SIG-M5 (cell line): ENCODE results near the gene FSTL4.

Source experiments
- DNase-seq: peaks from one replicate; lab custom pipeline; 2025; lab: John Stamatoyannopoulos, UW

The FSTL4 gene

DNA sequence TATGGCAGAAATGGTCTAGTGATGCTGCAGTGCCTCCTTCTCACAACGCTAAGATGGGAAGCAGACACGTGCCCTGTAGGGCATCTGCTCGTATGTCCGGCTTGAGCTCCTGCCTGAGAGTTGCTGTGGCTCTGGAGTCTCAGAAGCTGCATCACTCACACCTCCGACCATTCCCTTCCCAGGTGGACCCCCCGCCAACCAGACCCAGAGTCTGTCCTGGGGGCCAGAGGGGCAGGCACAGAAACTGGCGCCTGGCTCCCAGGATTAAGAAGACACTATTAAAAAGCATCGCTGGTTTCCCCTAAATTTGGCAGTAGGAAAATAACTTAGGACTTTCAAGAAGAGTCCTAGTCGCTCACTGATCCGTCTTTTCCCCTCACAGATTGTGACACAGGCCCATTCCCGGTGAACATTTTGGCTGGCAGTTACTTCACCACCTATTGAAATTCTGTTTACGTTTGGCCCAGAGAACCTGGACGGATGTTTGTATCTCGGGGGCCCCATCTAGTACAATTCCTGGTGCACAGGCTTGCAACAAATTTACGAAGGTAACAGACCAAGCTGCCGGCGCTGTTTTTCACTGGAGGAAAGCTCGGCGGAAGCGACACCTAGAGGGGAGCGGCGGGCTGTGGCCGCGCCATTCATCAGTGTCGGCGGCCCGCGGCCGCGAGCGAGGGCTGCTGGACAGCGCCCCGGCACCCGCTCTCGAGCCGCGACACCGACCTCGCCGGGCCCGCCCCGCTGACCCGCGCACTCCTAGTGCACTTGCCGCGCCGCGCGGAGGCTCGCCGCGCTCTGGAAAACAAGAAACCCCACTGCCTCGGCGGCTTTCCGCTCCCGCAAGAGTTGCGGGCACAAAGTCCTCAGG is 1.6 kb downstream of the FSTL4 start:
- DNase-seq, result no peak

DNA sequence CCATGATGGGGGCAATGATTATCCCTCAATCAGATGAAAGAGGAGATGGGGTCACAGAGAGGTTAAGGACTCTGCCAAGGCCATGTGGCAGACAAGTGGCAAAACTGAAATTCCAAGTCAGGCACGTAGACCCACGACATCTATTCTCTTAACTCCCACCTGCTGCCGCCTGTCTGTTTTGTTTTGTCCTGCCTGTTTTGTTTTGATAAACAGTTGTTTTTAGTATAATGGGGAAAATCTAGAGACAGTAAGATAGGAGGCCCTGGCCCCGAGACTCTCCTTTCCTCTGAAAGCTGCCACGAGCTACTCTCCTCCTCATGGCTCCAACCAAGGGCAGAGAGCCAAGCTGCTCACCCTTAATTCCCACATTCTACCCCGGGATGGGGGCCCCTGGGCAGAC is 4.9 kb downstream of the FSTL4 start:
- DNase-seq, result no peak

DNA sequence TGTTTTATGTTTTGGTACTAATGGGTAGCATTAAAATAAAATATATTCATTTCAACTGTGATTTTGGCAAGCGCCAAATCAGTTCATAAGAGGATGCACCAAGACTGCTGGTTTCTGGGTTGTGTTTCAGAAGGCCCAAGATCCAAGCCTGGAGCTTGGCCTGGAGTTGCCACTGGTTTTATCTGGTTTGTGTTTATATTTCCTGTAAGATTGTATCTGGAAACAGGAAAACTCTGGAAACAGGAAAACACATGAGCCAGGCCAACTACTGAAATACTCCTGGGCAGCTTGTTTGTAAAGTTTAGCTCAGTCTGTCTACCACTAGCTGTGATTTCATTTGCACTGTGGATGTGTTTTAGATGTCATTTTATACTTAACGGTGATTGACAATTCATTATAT is 5.5 kb downstream of the FSTL4 start:
- no peak for DNase-seq

DNA sequence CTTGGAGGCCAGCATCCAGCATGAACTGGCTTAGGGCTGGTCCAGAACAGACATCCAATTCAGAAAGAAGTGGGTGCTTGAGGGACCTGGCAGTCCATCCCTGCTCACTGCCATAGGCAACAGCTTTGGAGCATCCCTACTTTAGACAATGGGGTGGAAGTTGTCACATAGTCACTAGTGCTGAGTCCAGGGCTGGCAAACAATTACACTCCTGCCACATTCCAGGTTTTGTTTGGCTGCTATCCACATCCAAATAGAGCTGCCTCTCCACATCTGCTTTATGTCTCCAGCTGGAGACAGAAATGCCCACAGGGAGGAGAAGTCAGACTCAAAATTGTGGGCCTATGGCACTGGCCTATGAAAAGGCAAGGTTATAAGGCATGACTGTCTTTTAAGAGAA is 7.0 kb downstream of the FSTL4 start:
- DNase-seq, result no peak

DNA sequence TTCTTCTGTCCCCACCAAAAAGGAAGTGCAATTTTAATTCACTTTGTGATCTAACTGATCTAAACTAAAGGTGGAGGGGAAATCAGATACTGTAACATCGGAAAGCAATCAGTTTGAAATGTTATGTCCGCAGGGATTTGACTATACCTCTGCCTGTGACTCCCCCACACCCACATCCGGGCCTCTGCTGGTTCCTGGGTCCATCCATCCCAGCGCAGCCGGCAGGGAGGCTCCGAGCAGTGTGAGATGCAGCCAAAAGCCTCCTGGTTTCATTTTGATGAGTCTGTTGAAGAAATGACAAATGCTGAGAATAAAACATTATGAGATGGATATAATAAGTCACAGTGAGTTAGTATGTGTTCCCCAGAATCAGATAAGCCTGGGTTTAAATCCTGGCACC is 8.6 kb downstream of the FSTL4 start:
- DNase-seq, result no peak

DNA sequence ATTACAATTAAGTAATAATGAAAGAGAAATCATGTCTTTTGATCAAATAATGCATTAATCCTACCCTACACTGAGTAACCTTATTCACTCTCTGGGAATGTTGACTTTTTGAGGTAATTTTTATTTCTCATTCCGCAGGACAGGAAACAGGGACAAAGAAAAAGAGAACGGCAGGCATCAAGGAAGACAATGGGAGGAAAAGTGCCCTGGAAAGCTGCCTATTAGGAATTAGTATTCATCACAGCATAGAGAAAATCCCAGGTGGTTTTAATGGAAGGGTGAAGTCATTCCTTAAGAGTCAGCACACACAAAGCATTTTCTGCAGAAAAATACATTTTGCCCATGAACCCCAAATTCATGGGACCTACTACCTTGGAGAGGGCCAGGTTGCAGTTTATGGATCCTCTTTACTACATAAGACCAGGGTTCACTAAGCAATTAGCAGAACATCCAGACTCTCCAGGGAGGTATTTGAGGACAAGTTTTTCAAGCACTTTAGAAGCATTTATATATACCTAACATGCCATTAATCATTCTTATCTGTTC is 9.4 kb downstream of the FSTL4 start:
- no peak for DNase-seq

DNA sequence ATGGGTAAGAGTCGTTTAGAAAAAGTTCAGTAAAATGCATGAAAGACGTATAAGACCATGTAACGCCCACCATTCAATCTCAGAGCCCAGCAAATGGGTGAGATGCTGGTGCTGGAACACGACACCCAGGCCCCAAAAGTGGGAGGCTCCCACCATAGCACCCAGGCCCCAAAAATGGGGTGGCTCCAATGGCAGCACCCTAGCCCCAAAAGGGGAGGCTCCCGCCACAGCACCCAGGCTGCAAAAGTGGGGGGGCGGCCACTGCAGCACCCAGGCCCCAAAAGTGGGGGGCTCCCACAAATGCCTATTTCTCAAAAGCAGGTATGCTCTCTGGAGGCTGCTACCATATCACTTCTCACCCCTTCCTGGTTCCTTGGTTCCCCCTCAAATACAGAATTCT is 12.7 kb downstream of the FSTL4 start:
- no peak for DNase-seq

DNA sequence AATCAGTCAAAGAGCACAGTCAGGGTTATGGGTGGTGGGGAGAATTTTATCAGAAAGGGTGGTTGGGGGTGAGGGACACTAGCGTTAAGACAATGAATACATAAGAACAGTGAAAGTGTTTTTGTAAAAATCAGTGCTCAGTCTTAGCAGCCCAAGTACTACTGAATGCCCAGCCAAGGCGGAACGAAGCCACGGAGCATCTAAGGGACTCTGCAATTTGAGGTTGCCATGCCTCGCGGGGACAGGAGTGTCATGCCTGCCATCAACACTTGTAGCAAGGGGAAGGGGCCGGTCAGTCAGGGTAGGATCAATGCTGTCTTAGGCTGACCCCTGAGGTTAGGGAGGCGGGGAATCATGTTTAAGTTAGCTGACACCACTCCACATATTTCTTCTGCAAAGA is 13.3 kb downstream of the FSTL4 start:
- DNase-seq, result no peak

DNA sequence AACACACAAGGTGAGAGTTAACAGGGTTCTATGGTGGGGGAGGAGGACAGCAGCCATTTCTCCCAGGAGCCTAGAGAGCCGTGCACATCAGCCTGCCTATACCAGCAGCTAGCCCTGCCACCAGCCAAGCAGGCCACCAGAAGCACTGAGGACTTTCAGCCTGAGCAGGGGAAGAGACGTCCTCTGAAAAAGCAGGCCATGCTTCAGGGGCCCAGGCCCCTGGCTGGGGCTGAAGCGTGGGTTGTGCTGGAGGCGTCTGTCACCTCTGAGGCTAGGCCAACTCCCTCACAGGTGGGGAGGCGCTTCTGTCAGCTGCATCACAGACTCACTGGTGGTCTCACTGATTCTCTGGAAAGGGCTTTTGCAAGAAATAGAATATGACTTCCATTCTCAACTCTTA is 16.3 kb downstream of the FSTL4 start:
- DNase-seq, result no peak

DNA sequence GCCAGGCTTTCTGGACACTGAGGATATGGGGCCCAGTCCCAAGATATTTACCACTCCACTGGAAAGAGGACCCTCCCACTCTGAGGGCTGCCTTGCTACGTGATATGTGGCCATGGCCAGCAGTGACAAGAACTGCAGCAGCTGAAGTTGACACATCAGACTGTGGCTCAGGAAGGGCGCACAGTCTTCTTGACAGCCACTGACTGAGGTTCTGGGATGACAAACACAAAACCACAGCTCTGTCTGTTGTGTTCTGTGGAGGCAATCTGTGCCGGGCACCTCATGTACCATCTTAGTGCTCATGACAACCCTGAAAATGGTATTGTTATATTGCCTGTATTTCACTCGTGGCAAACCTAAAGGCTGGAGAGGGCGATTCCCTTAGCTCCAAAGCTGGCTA is 16.9 kb downstream of the FSTL4 start:
- no peak for DNase-seq

DNA sequence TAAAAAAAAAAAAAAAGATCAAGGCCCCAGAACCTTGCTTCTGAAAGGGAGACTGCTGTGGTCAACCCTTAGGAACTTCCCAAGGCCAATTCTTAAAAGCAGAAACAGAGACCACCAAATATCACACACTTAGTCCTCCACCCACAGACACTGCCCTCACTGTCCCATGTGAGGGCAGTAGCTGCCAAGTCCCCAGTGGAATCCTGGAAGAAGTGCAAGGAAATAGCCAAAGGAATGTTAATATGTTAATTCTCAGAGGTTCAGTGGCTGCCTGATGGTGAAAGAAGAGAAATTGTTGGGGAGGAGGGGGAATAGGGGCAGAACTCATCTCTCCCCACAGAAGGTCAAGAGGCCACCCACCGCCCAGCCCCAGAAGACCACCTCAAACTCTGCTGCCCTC is 23.1 kb downstream of the FSTL4 start:
- DNase-seq, result no peak

DNA sequence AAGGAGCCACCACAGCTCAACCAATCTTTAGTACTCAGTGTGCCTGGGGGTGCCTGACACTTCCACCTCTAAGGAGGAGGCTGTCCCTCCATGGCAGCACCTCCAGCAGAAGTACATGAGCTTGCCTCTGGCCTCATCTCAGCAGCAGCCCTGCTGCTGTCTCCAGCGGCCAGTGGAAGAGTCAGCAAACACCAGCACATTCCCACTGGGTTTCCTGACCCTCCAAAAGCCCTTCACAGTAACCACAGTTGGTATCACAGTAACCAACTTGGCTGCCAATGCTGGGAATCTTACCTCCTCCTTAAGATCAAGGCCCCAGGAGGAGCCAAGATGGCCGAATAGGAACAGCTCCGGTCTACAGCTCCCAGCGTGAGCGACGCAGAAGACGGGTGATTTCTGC is 29.4 kb downstream of the FSTL4 start:
- DNase-seq, result no peak

DNA sequence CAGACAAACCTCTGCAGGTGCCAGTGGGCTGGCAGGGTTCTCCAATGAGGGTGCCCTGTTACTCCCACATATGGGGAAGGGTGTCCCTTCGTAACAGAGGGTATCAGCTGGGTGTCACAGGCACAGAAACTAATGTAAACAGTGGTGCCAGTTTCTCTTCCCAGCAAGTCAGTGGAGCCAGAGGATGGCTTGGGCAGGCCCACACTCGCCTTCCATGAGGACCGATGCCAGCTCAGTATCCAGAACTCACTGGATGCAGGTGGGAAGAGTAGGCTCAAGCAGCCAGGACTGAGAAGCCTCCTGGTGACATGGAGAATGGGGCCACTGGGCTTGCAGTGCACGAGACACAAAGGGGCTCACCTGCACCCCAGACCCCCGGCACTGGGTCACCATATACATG is 30.4 kb downstream of the FSTL4 start:
- DNase-seq, result no peak

DNA sequence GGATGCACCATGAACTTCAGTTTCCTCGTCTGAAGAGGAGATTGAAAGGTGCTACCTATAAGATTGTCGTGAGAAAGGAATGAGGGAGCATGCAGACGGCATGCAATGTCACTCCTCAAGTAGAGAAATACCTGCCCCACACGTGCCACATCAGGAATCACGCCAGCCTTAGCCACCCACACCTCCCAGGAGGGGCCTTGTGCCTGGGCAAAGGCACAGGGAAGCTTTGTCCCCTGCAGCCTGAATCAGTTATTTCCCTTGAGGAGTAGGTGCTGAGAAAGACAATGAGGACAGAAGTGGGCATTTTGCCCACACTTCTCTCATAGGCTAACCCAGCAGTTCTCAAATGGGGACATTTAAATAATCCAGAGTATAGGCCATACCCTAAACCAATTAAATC is 31.0 kb downstream of the FSTL4 start:
- no peak for DNase-seq

DNA sequence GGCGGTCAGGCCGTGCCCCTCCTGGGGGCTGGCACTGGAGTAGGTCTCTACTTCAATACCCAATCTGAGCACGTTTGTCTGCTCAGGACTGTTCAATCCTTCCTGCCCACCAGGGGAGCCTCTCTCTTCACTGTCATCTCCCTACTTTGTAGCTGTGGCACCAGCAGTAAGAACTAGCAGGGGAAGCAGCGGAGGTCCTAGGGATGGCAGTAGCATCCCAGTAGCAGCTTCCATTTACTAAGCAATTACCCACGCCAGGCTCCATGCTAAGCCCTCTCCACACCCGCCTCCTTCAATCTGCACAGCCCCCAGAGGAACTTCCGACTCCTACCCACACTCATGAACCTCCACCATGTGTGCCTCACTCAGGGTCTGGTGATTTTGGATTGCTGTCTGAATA is 31.7 kb downstream of the FSTL4 start:
- no peak for DNase-seq

DNA sequence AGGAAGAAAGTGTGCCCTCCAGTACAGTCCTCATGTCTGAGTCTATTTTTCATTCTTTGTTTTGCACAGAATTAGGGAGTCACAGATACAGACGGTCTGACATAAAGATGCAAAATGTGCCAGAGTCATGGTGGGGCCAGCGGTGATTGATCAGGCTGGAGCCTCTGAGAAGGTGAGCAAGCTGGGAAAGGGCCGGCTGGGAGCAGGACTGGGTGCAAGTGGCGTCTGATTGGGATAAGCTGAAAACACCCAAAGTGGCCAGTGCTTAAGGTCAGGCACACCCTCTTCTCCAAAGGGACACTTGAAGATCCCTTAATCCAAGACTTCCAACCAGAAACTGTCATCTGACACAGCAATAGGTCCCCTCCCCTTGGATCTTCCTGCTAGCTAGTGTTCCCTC is 32.6 kb downstream of the FSTL4 start:
- no peak for DNase-seq

DNA sequence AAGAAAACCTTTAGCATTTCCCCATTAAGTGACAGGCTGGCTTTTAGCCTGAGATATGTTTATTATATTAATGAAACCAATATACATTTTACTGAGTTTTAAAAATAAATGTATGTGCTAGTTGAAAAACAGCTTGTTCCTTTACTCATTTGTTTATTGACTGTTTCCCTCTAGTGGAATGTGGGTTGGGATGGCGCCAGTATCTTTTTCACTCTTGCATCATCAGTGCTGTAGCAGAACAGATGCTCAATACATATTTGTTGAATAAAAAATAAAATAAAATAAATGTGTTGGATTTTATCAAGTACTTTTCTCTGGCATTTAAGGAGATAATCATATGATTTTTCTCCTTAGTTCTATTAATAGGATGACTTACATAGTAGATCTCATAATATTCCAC is 43.0 kb downstream of the FSTL4 start:
- DNase-seq, result no peak

DNA sequence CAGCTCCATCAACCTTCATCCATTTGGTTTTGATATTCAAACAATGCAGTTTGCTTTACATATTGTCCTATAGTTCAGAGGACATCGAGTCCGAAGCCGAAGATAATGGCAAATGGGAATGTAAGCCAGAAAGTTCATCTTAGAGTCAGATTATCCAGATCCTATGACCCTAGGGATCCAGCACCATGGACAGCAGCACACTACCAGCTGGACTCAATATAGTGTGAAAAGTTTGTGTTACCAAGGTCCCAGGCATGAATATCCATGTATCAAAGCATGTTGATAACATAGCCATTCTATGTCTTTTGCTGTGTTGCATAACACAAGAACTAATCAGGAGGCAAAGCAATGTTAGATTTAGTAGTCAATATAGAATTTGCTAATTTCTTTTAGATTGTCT is 46.3 kb downstream of the FSTL4 start:
- DNase-seq, result no peak

DNA sequence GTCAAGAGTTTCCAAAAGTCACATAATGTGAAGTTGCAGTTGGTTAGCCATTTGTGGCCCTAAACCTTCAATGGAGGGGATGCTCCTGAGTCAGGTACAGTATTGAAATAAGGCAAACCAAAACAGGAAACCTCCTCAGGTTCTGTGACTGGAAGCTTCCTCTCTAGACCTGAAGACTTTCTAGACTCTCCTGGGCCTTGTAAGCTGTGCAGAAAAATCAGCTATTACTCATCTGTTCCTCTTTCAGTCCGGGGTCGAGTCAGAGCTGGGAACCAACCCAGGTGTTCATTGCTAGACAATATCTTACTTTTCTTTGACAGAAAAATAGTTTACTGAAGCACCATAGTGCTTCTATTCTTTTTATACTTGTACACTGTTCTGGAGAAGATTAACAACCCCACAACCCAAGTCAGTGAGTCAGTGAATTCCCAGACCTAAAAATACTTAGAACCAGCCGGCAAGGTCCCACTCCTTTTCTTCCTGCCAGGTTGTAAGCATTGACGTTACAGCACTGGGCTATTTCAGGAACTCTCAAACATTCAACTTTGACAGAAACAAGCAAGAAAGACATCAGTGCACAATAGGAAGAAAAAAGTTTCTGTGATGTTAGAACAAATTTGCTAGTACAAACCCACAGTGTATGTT is 47.3 kb downstream of the FSTL4 start:
- no peak for DNase-seq

DNA sequence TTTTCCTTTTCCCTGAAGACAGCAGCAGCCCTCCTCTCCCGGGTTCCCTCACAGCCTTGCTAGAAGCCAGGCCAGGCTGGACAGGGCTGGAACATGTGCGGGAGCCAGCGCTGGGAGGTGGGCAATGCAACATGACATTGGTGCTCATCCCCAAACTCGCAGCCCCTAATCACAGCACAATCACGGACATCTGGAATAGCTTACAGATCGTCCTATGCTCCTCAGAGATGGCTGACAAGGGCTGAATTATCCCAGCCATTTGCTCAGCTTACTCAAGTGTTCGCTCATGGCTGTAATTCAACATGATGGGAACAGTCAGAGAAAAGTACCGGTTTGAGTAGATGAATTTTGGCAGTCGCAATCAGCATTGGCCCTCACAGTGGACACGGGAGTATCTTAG is 49.8 kb downstream of the FSTL4 start:
- DNase-seq, result no peak

DNA sequence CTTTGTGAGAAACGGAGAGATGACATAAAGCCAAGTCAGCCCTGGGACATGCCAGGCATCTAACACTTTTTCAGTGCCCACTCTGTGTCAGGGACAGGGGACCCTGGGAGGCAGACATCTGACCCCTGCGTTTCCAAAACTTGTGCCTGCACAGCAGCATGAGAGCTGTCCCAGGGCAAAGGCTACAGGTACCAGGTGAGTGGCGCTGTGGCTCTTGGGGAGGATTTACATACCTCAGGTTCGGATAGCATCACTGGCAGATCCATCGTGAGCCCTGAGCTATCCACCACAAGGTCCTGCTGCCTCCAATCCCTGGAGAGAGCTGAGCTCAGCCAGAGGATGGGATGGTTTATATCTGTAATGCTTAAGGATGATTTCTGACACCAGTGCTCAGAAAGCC is 52.4 kb downstream of the FSTL4 start:
- DNase-seq, result no peak

DNA sequence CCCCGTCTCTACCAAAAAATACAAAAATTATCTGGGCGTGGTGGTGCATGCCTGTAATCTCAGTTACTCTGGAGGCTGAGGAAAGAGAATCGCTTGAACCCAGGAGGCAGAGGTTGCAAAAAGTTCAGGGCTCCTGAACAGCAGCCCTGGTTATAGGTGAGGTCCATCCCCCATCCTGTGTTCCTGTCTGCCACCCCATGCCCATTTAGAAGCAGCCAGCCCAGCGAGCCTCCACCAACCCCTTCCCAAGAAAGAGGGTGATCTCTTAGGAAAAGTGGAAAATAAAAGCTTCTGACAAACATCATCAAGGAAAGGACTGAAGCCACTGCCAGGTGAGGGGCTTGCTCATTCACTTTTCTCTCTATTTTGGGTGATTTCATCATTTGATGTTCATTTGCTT is 55.8 kb downstream of the FSTL4 start:
- DNase-seq, result no peak

DNA sequence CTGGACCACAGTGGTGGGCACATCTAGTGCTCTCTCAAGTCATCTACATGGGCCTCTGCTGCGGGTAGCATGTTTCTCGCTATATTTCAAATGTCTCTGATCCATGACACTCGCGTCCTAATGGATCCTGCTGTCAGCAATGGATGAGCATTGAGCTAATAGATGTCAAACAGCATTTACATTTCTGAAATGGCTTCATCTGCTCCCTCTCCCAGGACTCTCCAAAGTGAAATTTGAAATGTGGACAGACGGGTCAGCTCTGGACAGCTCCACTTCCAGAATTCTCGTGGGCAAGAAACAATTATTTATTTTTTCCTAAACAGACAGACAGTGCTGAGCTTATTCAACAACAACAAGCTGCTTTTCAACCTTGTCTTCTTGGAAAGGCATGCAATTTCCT is 58.1 kb downstream of the FSTL4 start:
- no peak for DNase-seq
